Lower leg skin (tissue), 4 donors: ENCODE results near the gene GLYATL3. TPM values are rescaled to one million over a fixed set of nuclear protein-coding genes. Genes with fewer than 3 reads are reported as not detected.
A peak's percentile ranks its signal among the peaks of the same experiment; 100 is the strongest.

Experiments
- DNase-seq, 2 donors: peaks; one replicate each; pipeline ENCODE4 v3.0.0-alpha.2; 2019; ENCODE audit warnings: low spot score in 2 of 2
- H3K4me3 ChIP-seq: fragments of 200-600 bp; sonication (generic); 2 replicates; pipeline ENCODE4 v1.5.1; 2017; ENCODE audit warnings: mild to moderate bottlenecking, low read depth; ENCODE audit not compliant: poor library complexity, severe bottlenecking
- POLR2A ChIP-seq, 2 donors: fragments of 450-650 bp; IDR thresholded peaks; one replicate each; pipeline ENCODE4 v1.6.1; 2016 to 2017; ENCODE audit warnings: antibody characterized with exemption in 2 of 2, mild to moderate bottlenecking in 1 of 2, moderate library complexity in 1 of 2
- WGBS, 2 donors: methylation state at CpG; one replicate each; pipeline ENCODE4 v1.1.5; 2018; 5-methylcytosine and 5-hydroxymethylcytosine counted together
- intact Hi-C: fragments of 100-400 bp; cut with DNase I; formaldehyde crosslinking; loops from one replicate; pipeline ENCODE4 v1.15.0; 2023; ENCODE audit warnings: low total_unique reads
- total RNA-seq, 4 donors: library from RNA; depleted of rRNA; stranded (reverse); fragments of >200 nt; gene quantifications; one replicate each; pipeline ENCODE4 v1.1.0, GENCODE V29; 2016
- TF ChIP-seq, protein P1 (sequence below), 3 donors: fragments of 450-650 bp; IDR thresholded peaks; one replicate each; pipeline ENCODE4 v1.5.1; 2016; ENCODE audit warnings: antibody characterized with exemption in 3 of 3, mild to moderate bottlenecking in 3 of 3, moderate library complexity in 2 of 3

GLYATL3 gene
- total RNA-seq, 4 donors from 2014 or later: not detected

DNA sequence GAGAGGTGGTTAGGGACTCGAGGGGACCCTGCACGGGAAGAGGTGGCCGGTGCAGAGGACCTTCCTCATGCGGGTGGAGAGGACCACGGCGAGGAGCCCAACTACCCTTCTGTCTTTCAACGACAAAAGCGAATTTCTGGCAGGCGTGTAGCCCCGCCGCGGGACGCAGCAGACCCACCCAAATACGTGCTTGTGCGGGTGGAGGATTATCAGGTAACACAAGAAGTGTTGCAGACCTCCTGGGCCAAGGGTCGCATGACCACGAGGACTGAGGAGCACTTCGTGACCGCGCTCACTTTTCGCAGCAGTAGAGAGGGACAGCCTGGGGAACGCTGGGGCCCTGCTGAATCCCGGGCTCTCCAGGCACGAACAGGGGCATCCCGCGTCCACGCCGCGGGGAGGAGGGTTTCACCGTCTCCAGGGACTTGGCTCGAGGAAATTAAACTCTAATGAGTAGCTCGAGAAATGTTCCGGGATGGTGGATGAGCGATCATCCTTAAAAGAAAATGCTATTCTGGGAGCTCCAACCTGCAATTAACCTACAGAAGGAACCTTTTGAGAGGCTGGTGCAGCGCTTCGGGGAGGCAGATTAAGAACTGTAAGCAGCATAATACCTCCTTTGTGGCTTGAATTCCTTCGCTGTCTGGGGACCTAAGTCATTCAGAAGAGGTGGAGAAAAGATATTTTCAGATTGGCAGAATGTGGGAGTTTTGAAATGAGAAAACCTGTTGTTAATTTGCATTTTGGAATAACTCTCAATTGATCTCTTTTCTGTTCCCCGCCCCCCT lies 51.5 kb downstream of the GLYATL3 start:
- intact Hi-C loops: no loop called here
- no peak for DNase-seq
- 1% methylated on average over 32 to 35 of the region's 38 CpGs for WGBS, 2 donors
- peak overlapping the region; percentile 28 for H3K4me3 ChIP-seq
- no peak for TF ChIP-seq POLR2A (IDR thresholded peaks at IDR 0.05)

- H3K4me3 ChIP-seq: peak overlapping the region; percentile 28
- 21 to 24% methylated on average over 2 of the region's 2 CpGs for WGBS, 2 donors
- DNase-seq: no peak
- intact Hi-C loops: no loop called here
- TF ChIP-seq, protein P1, sequence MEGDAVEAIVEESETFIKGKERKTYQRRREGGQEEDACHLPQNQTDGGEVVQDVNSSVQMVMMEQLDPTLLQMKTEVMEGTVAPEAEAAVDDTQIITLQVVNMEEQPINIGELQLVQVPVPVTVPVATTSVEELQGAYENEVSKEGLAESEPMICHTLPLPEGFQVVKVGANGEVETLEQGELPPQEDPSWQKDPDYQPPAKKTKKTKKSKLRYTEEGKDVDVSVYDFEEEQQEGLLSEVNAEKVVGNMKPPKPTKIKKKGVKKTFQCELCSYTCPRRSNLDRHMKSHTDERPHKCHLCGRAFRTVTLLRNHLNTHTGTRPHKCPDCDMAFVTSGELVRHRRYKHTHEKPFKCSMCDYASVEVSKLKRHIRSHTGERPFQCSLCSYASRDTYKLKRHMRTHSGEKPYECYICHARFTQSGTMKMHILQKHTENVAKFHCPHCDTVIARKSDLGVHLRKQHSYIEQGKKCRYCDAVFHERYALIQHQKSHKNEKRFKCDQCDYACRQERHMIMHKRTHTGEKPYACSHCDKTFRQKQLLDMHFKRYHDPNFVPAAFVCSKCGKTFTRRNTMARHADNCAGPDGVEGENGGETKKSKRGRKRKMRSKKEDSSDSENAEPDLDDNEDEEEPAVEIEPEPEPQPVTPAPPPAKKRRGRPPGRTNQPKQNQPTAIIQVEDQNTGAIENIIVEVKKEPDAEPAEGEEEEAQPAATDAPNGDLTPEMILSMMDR (IDR thresholded peaks at IDR 0.05): no peak
- no peak for TF ChIP-seq POLR2A (IDR thresholded peaks at IDR 0.05)
Measured at GRCh38 chr6:49551866-49552129, 52.1 kb downstream of the GLYATL3 start.

DNA sequence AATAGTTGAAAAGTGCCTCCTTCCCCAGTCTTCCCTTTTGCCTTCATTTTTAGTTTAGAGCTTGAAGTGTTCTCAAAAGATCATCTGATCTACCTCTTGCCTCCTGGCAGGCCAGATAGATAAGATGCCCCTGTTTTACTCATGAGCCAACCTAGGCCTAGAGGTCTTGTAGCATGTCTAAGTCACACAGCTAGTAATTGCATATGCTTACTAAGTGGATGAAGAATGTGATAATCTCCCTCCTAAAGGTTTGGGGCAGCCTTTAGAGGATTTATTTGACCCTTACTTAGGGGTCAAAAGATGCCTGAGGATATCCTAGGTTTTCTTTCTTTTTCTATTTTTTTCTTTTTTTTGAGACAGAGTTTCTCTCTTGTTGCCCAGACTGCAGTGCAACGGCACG lies 52.9 kb downstream of the GLYATL3 start:
- WGBS, 2 donors: 92 to 100% methylated on average over 2 of the region's 2 CpGs

DNA sequence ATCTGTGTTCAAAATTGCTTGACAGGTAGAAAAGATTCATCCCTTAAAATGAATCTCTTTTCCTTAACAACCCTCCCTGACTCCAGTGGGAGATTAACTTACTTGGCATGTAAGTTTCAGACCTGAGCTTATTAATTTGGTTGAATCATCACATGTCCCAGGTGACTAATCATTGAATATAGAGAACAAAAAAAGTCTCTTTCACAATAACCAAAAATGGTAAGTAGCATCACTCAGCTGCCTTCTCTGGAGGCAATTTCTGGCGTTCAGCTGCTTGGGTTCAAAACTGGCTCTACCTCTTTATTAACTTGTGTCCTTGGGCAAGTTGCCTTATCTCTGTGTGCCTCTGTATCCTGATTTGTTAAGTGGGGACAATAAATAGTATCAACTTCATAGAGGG lies 53.7 kb downstream of the GLYATL3 start:
- TF ChIP-seq POLR2A (IDR thresholded peaks at IDR 0.05): no peak
- TF ChIP-seq, protein P1 (IDR thresholded peaks at IDR 0.05): no peak
- intact Hi-C loops: no loop called here
- H3K4me3 ChIP-seq: no peak overlapping the region

More for the DNA sequence above, 52.9 kb downstream of the GLYATL3 start:
- H3K4me3 ChIP-seq: no peak overlapping the region
- no peak for DNase-seq
- TF ChIP-seq POLR2A (IDR thresholded peaks at IDR 0.05): no peak
- TF ChIP-seq, protein P1 (IDR thresholded peaks at IDR 0.05): no peak
- intact Hi-C loops: no loop called here

GRCh38 chr6:49555951-49556350 lies 56.2 kb downstream of the GLYATL3 start:
- TF ChIP-seq, protein P1 (IDR thresholded peaks at IDR 0.05): no peak
- H3K4me3 ChIP-seq: no peak overlapping the region
- WGBS, 2 donors: 66 to 68% methylated on average over 4 of the region's 4 CpGs
- DNase-seq: no peak
- intact Hi-C loops: no loop called here

More for the DNA sequence above, 53.7 kb downstream of the GLYATL3 start:
- DNase-seq: no peak
- 45 to 58% methylated on average over 1 of the region's 1 CpG for WGBS, 2 donors

GRCh38 chr6:49556429-49556837 lies 56.7 kb downstream of the GLYATL3 start:
- intact Hi-C loops: no loop called here
- H3K4me3 ChIP-seq: no peak overlapping the region
- no peak for TF ChIP-seq POLR2A (IDR thresholded peaks at IDR 0.05)
- TF ChIP-seq, protein P1 (IDR thresholded peaks at IDR 0.05): no peak
- DNase-seq: peak in 1 of 2 donors; percentile 47
